D341Med (cell line): ENCODE results near the gene LRRC75A.
"Not testable (repeated sequence)": the region's sequence is repeated elsewhere in the genome, so short reads cannot be mapped to it uniquely, and the experiment has no call there.

Source experiments
- DNase-seq: peaks from one replicate; pipeline ENCODE4 v3.0.0; 2012; ENCODE audit warnings: low spot score

Gene LRRC75A

GRCh38 chr17:16491703-16492612 lies at the start of gene LRRC75A:
LRRC75A (minus strand) TSS chr17:16492193; CDS start chr17:16491990, 203 bp downstream.
- peak; percentile 79 for DNase-seq

- no peak for DNase-seq
Measured at GRCh38 chr17:16537130-16537458, 45.1 kb upstream of the LRRC75A start.

- no peak for DNase-seq
Measured at GRCh38 chr17:16534236-16534635, 42.2 kb upstream of the LRRC75A start.

- no peak for DNase-seq
Measured at GRCh38 chr17:16529906-16530305, 37.9 kb upstream of the LRRC75A start.

- DNase-seq = no peak
Measured at GRCh38 chr17:16527298-16527697, 35.3 kb upstream of the LRRC75A start.

- not testable (repeated sequence) for DNase-seq
Measured at GRCh38 chr17:16525556-16525955, 33.6 kb upstream of the LRRC75A start.

- DNase-seq = peak; percentile 72
Measured at GRCh38 chr17:16521070-16521727, 29.2 kb upstream of the LRRC75A start.

- DNase-seq = no peak
Measured at GRCh38 chr17:16519021-16519420, 27.0 kb upstream of the LRRC75A start.

- DNase-seq = no peak
Measured at GRCh38 chr17:16517477-16517876, 25.5 kb upstream of the LRRC75A start.

- no peak for DNase-seq
Measured at GRCh38 chr17:16516594-16517051, 24.6 kb upstream of the LRRC75A start.

GRCh38 chr17:16515933-16516332 lies 23.9 kb upstream of the LRRC75A start:
- no peak for DNase-seq

GRCh38 chr17:16513873-16514272 lies 21.9 kb upstream of the LRRC75A start:
- no peak for DNase-seq

GRCh38 chr17:16512011-16512410 lies 20.0 kb upstream of the LRRC75A start:
- DNase-seq = no peak

- no peak for DNase-seq
Measured at GRCh38 chr17:16511593-16511992, 19.6 kb upstream of the LRRC75A start.

- no peak for DNase-seq
Measured at GRCh38 chr17:16507918-16508533, 16.0 kb upstream of the LRRC75A start.

GRCh38 chr17:16506188-16506587 lies 14.2 kb upstream of the LRRC75A start:
- no peak for DNase-seq

- no peak for DNase-seq
Measured at GRCh38 chr17:16504984-16505383, 13.0 kb upstream of the LRRC75A start.

GRCh38 chr17:16496820-16497489 lies 5.0 kb upstream of the LRRC75A start:
- DNase-seq = no peak

GRCh38 chr17:16495980-16496819 lies 4.2 kb upstream of the LRRC75A start:
- no peak for DNase-seq

GRCh38 chr17:16495561-16495960 lies 3.6 kb upstream of the LRRC75A start:
- no peak for DNase-seq

GRCh38 chr17:16494059-16494458 lies 2.1 kb upstream of the LRRC75A start:
- DNase-seq = no peak
